GM21381 (cell line): Measurements from ENCODE around the gene SCN8A.
"Not testable (repeated sequence)": the region's sequence is repeated elsewhere in the genome, so short reads cannot be mapped to it uniquely, and the experiment has no call there.

ENCODE experiments used
- ATAC-seq: cut with Tn5 transposase; IDR thresholded peaks from one replicate; pipeline ENCODE4 v1.9.1; 2021; ENCODE audit warnings: mild to moderate bottlenecking, moderate library complexity; ENCODE audit not compliant: unreplicated experiment

The SCN8A gene

DNA sequence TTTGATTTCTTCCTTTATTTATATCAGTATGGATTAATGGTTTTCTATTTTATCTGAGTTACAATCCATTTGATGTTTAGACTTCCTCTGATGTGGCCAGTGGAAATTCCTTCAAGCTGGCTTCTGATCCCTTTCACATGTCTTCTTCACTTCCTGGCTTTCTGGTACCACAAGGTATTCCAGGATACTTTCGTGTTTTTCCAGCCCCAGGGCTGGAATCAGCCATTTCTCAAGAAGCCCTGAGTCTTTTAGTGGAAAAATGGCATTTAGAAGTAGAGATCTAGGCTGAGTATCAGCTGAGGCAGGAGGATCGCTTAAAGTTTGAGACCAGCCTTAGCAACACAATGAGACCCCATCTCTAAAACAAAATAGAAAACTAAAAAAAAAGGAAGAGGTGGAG lies 164.2 kb downstream of the SCN8A start:
- ATAC-seq, result no peak

DNA sequence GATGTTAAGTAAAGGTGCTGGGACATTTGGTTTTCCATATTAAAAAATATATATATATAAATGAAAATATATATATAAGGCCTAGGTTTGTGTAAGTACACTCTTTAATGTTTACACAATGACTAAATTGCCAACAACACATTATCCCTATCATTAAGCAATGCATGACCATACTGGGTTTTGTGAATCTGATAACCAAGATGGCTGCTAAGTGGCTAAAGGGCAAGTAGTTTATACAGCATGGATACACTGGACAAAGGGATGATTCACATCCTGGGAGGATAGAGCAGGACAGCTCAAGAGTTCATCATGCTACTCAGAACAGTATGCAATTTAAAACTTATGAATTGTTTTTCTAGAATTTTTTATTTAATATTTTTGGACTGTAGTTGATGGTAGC lies 168.1 kb downstream of the SCN8A start:
- no peak for ATAC-seq

DNA sequence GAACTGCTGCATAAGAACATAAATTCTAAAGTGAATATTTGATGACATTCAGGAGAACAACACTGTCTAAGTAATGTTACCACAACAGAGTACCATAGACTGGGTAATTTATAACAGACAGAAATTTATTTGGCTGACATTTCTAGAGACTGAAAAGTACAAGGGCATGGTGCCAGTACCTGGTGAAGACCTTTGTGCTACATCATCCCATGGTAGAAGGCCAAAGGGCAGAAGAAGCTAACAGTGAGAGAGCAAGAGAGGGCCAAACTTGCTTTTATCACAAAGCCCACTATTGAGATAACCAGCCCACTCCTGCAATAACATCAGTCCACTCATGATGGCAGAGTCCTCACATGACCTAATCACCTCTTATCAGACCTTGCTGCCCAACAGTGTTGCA lies 168.7 kb downstream of the SCN8A start:
- ATAC-seq, result no peak

DNA sequence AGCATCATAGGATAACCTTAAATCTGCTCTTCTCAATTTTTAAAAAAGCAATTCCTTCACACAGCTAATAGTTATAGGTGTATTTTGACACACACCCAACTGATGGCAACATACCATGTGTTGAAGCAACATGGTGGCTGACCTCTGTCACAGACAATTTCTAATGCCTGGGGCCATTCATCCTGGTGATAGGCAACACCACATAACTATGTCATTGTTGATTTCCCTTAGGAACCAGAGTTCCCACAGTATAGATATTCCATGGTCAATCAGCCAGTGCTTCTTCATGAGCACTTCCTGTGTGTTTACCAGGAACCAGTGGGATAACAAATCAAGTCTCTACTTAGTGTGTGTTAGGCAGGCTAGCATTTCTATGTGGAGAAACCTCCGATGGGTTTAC lies 169.2 kb downstream of the SCN8A start:
- no peak for ATAC-seq

DNA sequence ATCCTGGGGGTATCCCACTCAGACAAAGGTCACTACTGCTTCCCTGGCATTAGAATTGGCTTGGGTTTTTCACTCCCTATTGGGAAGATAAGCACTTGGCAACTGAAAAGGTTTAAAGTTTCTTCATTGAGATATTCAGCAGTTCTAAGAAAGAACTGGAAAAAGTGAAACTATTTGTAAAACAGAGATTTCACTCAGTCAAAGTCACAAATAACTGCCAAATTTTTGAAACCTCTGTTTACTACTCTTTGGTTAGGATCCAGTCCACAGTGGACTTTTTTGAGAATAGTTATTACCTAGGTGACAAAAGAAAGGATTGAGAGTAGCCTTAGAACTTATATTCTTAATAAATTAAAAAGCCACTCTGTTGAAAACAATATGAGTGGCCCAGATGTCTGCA lies 172.7 kb downstream of the SCN8A start:
- no peak for ATAC-seq

DNA sequence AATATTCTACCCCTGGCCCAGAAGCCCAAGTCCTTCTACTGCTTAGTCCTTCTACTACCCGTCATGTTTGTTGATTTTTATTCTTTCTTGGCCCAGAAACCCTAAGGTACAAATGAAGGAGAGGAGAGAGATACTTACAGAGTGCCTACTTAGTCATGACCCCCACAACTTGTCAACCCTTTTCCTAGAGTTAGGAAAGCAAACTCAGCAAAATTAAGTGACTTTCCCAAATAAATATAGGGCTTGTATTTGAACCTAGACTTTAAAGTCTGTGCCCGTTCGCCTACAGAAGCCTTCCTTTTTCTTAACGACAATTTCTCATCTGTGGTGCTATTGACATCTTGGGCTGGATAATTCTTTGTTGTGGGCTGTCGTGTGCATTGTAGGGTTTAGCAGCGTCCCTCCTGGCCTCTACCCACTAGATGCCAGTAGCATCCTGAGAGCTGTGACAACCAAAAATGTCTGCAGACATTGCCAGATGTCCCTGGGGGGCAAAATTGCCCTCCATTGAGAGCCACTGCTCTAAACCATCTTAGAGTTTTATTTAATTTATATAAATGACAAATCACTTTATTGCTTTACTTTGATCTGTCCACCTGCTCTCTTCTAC lies 175.1 kb downstream of the SCN8A start:
- no peak for ATAC-seq

DNA sequence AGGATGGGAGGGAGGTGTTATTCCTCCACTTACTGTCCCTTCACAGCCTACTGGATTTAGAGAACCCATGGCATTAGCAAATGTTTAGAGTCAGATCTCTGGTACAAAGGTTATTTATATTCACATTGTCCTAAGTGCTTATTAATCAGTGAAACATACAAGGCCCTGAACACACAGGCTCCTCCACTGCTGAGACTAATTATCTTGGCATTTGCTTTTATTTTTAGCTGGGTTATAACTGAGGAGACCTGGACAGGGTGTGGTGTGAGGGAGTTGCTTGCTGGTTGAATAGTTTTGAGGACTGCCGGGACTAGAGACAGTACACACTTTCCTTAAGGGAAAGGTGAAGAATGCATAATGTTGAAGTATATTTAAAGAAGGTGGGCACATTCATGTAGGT lies 180.0 kb downstream of the SCN8A start:
- no peak for ATAC-seq

DNA sequence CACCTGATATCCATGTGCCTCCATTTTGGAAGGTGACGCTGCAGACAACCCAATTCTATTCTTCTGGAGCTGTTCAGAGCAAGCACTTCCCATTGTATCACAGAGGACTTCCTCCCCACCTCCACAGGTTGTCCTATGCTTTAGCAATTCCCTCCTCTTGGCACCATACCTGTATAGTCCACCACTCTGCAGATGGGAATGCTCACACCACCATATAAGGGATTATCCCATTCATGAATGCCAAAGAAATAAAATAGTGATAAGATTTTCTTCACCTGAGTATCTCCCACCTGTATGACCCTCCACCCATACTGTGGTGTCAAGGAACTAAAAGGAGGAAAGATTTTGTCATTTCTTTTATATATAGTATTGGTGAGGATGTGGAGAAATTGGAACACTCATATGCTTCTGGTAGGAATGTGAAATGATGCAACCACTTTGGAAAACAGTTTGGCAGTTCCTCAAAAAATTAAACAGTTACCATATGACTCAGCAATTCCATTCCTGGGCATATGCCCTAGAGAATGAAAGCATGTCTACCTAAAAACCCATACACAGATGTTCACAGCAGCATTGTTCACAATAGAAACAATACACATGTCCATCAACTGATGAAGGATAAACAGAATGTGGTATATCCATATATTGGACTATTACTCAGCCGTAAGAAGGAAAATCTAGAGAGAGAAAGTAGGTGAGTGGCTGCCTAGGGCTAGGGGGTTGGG lies 182.3 kb downstream of the SCN8A start:
- ATAC-seq, result no peak

DNA sequence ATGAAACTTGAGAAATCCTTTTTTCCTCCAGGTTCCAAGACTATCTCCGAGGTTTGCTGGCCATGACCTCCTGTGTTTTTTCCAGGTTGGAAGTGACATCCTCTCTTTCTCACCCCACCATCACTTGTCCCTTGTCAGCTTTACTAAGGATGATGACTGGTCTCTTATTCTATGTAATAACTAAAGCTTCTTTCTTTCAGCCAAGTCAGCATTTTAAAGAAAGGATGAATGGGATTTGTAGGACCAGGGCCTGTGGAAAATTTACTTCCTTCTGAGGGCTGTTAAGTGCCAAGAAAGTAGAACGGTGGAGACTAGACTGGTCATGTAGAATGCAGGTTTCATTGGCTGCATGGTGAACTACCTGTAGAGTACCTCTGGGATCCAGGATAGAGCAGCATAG lies 183.9 kb downstream of the SCN8A start:
- ATAC-seq, result no peak

DNA sequence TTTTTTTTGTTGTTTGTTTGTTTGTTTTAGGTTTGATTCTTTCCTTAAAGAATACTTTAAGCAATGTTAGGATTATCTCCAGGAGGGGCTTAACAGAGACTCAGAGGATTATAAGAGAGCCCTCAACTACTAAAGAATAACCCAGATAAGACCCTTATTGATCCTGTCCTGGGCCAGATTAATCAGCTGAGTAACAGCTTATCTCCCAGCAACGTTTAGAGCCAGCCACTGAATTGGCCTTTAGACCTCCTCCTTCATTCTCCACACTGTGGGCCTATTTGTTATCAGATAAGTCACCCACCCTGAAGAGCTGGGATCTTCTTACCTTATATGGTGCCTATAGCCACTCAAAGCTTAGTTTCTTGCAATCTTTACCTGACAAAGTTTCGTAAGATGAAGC lies 186.4 kb downstream of the SCN8A start:
- no peak for ATAC-seq

DNA sequence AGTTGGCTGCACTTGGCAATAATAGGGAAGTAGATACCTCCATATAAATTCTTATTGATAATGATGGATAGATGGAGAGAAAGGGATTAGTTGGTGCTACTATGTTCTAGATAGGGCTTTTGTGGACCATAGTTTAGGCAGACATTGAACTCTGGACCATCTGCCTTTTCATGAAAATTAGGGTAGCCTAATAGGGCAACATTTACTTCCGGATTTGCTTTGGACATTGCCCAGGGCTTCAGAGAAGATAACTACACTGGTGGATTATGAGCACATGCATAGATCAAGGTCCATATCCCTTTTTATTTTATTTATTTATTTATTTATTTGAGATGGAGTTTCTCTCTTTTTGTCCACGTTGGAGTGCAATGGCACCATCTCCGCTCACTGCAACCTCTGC lies 186.9 kb downstream of the SCN8A start:
- no peak for ATAC-seq

DNA sequence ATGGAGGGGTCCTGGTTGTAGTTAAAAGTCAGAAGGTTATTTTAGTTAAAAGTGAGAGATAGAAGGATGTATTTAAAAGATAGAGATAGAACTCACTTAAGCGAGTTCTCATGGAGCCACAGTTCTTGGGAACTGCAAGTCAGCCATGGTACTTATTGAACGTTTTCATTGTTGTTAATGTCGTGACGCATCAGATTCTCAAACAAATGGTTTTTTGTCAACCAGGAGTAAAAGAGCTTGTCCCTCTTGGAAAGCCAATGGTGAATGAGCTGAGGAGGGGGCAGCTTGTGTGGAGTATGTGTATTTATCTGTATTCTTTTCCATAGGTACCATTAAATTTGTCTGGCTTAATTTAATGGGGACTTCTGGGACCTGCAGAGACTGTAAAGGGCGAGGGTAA lies 188.8 kb downstream of the SCN8A start:
- ATAC-seq, result no peak

DNA sequence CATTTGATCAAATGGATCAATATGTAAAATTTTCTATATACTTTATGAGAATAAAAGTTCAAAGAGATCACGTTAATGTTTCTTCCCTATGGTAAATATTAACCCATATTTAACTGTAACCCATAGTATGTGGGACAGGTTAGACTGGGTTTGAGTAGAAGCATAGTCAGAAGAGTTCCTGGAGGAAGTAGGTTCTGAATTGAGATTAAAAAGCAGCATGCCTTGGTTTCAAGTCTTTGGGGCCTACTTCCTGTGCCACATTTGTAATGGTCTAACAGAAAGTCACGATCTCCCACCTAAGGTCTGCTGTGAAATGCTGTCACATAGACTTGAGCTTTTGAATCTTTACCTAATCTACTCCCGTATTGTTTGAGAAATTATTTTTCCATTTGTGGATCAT lies 193.7 kb downstream of the SCN8A start:
- ATAC-seq, result no peak

DNA sequence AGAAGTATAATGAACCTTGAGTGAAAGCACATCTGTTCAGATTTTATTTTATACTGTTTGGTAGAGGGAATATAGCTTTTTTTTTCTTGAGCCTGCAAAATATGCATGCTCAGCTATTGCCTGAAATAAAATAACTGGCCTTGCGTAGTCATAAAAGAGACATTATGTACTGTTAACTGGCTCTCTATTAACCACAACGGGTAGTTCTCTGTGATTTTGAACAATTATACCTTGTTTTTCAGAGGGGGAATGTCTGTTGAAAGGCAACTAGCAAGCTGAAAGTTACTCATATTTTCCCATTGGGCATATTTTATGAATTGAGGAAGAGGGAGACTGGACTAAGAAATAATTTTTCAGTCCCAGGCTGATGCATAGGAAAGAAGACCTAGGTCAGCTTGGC lies 194.9 kb downstream of the SCN8A start:
- no peak for ATAC-seq

DNA sequence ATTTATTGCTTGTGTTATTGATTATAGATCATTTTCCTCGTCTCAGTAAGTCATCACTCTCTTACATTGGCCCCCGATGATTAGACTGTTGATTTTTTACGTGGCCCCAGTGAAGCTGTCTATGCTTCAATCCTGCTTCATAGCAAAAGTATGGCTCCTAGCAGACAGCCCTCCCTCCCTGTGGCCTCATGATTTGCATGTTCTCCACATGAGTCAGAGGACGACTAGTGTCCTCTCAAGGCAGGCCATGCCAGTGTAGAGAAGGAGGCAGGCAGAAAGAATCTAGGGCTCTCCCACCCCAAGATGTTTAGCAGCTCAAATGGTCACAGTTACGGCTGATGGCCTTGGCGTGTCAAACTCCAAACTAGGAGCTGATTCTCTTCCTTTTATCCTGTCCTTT lies 197.8 kb downstream of the SCN8A start:
- ATAC-seq, result no peak

DNA sequence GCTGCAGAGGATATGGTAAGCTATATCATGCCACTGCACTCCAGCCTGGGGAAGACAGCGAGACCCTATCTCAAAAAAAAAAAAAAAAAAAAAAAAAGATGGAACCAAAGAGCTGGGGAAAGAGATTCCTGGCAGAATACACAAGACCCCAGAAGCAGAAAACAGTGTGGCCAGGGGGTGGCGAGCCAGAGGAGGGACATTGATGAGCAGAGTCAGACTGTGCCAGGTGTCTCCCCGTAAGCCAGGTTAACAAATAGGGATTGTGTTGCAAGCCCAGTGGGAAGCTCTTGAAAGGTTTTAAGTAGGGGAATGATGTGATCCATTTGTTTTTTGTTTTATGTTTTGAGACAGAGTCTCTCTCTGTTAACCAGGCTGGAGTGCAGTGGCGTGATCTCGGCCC lies 201.4 kb downstream of the SCN8A start:
- no peak for ATAC-seq

DNA sequence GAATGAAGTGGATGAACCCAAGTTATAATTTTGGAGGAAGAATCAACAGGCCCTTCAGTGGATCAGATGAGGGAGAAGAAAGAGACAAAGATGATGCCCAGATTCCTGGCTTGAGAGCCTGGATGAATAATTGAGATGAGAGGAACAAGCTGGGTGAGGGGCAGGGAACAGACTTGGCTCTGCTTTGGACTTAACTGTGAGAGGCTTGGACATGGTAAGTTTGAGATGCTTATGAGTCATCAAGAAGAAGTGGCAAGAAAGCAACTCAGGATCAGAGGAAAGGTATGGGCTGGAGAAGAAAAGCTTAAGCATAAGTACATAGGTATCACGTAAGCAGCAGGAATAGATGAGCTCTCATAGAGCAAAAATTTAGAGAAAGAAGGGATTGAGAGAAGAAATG lies 202.2 kb downstream of the SCN8A start:
- no peak for ATAC-seq

DNA sequence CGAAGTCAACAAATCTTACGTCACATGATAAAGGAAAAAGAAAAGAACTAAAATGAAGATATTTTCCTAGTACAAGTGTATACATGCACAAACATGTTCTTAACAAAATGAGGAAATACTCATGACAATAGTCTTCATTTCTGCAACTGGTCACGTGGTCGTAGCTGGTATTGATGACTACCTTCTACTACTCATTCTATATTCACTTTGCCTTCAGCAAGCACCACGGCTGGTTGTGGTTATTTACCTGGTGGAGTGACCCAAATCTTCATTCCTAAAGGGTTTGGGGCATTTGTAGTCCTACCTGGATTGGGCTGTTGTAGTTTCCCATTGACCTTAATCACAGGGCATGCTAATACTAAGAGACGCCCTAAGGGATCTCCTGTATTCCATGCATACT lies 206.3 kb downstream of the SCN8A start:
- ATAC-seq, result no peak

DNA sequence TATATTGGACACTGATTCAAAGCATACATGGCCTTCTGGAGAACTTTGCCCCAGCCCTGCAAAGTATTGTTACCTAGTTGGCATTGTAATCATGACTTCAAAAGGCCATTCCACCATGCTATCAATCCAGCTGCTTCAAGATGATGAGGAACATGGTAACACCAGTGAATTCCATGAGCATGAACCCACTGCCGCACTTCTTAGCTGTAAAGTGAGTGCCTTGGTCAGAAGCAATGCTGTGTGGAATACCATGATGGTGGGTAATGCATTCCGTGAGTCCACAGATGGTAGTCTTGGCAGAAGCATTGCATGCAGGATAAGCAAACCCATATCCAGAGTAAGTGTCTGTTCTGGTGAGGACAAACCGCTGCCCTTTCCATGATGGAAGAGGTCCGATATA lies 207.0 kb downstream of the SCN8A start:
- ATAC-seq, result not testable (repeated sequence)

DNA sequence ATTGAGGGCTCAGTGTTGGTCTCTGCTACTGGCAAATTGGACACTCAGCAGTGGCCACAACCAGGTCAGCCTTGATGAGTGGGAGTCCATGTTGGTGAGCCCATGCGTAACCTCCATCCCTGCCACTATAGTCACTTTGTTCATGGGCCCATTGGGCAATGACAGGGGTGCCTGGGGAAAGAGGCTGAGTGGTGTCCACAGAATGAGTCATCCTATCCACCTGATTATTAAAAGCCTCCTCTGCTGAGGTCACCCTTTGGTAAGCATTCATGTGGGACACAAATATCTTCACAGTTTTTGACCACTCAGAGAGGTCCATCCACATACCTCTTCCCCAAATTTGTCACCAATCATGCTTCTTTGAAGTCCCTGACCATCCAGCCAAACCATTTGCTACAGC lies 207.5 kb downstream of the SCN8A start:
- ATAC-seq, result no peak

DNA sequence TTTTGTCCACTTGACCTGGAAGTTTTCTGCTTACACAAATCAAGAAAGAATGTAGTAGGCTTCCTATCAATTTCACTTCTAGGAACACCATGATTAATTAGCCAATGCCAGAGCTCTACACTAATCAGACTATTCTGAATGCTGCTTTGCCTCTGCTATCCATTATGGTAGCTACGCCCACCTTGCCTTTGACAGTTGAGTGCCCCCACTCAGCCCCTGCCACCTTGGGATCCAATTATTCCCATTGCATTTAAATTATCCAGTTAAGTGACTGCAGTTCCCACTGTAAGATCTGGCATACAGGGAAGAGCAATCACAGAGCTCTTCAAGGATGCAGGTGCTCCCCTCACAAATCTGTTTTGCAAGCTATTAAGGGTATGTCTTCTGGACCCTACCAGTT lies 210.0 kb downstream of the SCN8A start:
- ATAC-seq, result no peak

DNA sequence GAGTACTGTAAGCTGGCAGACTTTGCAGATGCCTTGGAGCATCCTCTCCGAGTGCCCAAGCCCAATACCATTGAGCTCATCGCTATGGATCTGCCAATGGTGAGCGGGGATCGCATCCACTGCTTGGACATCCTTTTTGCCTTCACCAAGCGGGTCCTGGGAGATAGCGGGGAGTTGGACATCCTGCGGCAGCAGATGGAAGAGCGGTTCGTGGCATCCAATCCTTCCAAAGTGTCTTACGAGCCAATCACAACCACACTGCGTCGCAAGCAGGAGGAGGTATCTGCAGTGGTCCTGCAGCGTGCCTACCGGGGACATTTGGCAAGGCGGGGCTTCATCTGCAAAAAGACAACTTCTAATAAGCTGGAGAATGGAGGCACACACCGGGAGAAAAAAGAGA lies 215.9 kb downstream of the SCN8A start:
- no peak for ATAC-seq

DNA sequence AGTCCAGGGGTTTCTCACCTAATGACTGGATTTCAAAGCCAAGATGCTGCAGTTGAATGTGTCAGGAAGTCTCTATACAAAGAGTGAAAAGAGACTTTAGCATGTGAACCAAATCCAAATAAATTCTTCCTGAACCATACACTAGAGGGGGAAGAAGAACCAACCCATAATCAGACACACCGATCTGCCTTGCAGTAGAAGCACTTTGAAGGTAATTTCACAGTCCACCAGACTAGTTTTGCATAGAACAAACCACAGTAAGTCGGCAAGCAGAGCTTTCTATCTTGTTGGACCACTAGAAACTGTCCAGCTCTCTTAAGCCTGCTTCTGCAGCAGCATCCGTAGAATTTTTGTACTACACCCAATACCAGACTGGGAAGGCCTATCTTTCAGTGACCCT lies 218.2 kb downstream of the SCN8A start:
- no peak for ATAC-seq
